Stomach (tissue), 4 donors: ENCODE data around the gene PLA2G3.

Source experiments
- CTCF ChIP-seq, 7 experiments: fragments of 450-650 bp in 4 of 7; fragments of 200-600 bp in 3 of 7; sonication (generic) in 3 of 7; IDR thresholded peaks; one replicate each; pipeline ENCODE4 v1.5.1; 2016 to 2019; ENCODE audit warnings: antibody characterized with exemption in 7 of 7, control low read depth in 2 of 7, mild to moderate bottlenecking in 1 of 7
- POLR2A ChIP-seq, 4 donors: fragments of 450-650 bp; IDR thresholded peaks; one replicate each; pipeline ENCODE4 v1.6.1; 2016; ENCODE audit warnings: antibody characterized with exemption in 4 of 4, control low read depth in 2 of 4, mild to moderate bottlenecking in 1 of 4, moderate library complexity in 1 of 4

GRCh38 chr22:31103111-31103510 is 37.2 kb downstream of the PLA2G3 start:
- TF ChIP-seq CTCF (IDR thresholded peaks at IDR 0.05) (no peak), POLR2A (IDR thresholded peaks at IDR 0.05) (no peak)
